SU-DHL-6 (cell line): ENCODE data around the gene RBFOX2.

Experiments
- H2AFZ ChIP-seq: fragments of 200-600 bp; sonication (generic); 2 replicates; pipeline ENCODE4 v1.6.1; 2014; ENCODE audit warnings: low read depth, mild to moderate bottlenecking, moderate library complexity, mixed read lengths, antibody characterized with exemption, low read length; ENCODE audit not compliant: severe bottlenecking
- H3F3A ChIP-seq: fragments of 200-600 bp; shearing (Covaris generic); 2 replicates; pipeline ENCODE4 v1.6.0; 2016; ENCODE audit warnings: antibody characterized with exemption, mild to moderate bottlenecking; ENCODE audit not compliant: insufficient read depth
- H3K27ac ChIP-seq: fragments of 200-600 bp; sonication (generic); 2 replicates; pipeline ENCODE4 v1.5.1; 2016; ENCODE audit warnings: low read depth, mild to moderate bottlenecking, low read length, moderate library complexity, mixed read lengths
- H3K27me3 ChIP-seq: fragments of 200-600 bp; sonication (generic), shearing (Covaris generic); 2 replicates; pipeline ENCODE4 v1.6.0; 2014; ENCODE audit warnings: mild to moderate bottlenecking, low read length
- H3K36me3 ChIP-seq: fragments of 200-600 bp; sonication (generic); 2 replicates; pipeline ENCODE4 v1.6.1; 2014; ENCODE audit warnings: mild to moderate bottlenecking, low read length, mixed read lengths
- H3K4me2 ChIP-seq: fragments of 300-600, 200-600 bp; shearing (Covaris generic), sonication (generic); 2 replicates; pipeline ENCODE4 v1.6.0; 2014; ENCODE audit warnings: low read length, low read depth, mild to moderate bottlenecking; ENCODE audit not compliant: poor library complexity, severe bottlenecking
- H3K4me3 ChIP-seq: fragments of 200-600 bp; sonication (generic); 2 replicates; pipeline ENCODE4 v1.5.1; 2014; ENCODE audit warnings: antibody characterized with exemption, low read length, mild to moderate bottlenecking, mixed read lengths; ENCODE audit not compliant: insufficient read depth, poor library complexity, severe bottlenecking
- H3K79me2 ChIP-seq: fragments of 200-600 bp; sonication (generic); 2 replicates; pipeline ENCODE4 v1.6.1; 2014; ENCODE audit warnings: mild to moderate bottlenecking, low read length, moderate library complexity; ENCODE audit not compliant: insufficient read depth
- H3K9ac ChIP-seq: fragments of 200-600 bp; sonication (generic); 2 replicates; pipeline ENCODE4 v1.7.0; 2014; ENCODE audit warnings: mild to moderate bottlenecking, low read length
- H3K9me2 ChIP-seq: fragments of 200-600 bp; sonication (generic); replicated peaks from 2 replicates; pipeline ENCODE4 v1.6.1; 2014; ENCODE audit warnings: low read length; ENCODE audit not compliant: insufficient read depth
- H3K9me3 ChIP-seq: fragments of 200-600 bp; sonication (generic); 2 replicates; pipeline ENCODE4 v1.6.1; 2014; ENCODE audit warnings: low read length, mixed read lengths; ENCODE audit not compliant: insufficient read depth
- H4K20me1 ChIP-seq: fragments of 200-600 bp; sonication (generic); 2 replicates; pipeline ENCODE4 v1.6.1; 2014; ENCODE audit warnings: low read depth, mild to moderate bottlenecking, antibody characterized with exemption, low read length, moderate library complexity, mixed read lengths
- CTCF ChIP-seq: fragments of 200-600 bp; sonication (generic); IDR thresholded peaks from one replicate; pipeline ENCODE4 v1.5.1; 2017; ENCODE audit warnings: antibody characterized with exemption, mild to moderate bottlenecking, low read length, moderate library complexity; ENCODE audit not compliant: insufficient read depth, poor library complexity, severe bottlenecking
- EZH2phosphoT487 ChIP-seq: fragments of 200-600 bp; sonication (generic), shearing (Covaris generic); conservative IDR thresholded peaks from 2 replicates; pipeline ENCODE4 v1.6.1; 2018; ENCODE audit warnings: mild to moderate bottlenecking, antibody characterized with exemption, low read length, moderate library complexity, mixed read lengths

RBFOX2 gene

DNA sequence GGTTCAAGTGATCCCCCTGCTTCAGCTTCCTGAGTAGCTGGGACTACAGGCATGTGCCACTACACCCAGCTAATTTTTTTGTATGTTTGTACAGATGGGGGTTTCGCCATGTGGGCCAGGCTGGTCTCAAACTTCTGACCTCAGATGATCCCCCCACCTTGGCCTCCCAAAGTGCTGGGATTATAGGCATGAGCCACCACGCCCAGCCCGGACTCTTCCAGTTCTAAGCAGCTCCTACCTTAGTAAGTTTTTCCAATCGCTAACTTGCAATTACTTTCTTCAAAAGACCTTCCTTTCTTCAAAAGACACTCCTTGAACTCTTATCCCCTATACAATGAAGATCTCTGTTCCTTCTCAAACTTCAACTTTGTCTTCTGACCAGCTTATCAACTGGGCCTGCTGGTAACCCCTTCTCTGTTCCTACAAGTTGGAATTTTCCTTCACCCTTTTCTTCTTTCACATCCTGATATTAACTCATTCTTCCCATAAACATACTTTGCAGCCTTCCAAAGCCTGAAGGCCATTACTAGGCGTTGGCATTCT, 25.8 kb downstream of the RBFOX2 start:
- H3K9me2 ChIP-seq: no peaks in the 10 kb centered on the region
- no peaks in the 10 kb centered on the region for H3K9me3 ChIP-seq
- H3K27ac ChIP-seq: no peak overlapping the region
- no peak overlapping the region for H2AFZ ChIP-seq
- no peaks in the 10 kb centered on the region for H3K27me3 ChIP-seq
- H3K4me3 ChIP-seq: no peak overlapping the region
- TF ChIP-seq EZH2phosphoT487 (no peak), CTCF (no peak)
- H3K9ac ChIP-seq: no peak overlapping the region
- no peaks in the 10 kb centered on the region for H3K79me2 ChIP-seq
- no peak overlapping the region for H3K4me2 ChIP-seq
- H3K36me3 ChIP-seq: no peaks in the 10 kb centered on the region
- H3F3A ChIP-seq: no peaks in the 10 kb centered on the region
- no peaks in the 10 kb centered on the region for H4K20me1 ChIP-seq

- Histone ChIP-seq H3F3A (no peaks in the 10 kb centered on the region), H2AFZ (no peak overlapping the region), H3K4me3 (no peak overlapping the region), H3K27ac (no peak overlapping the region), H4K20me1 (no peaks in the 10 kb centered on the region), H3K4me2 (no peak overlapping the region), H3K9ac (no peak overlapping the region), H3K27me3 (no peaks in the 10 kb centered on the region), H3K36me3 (no peaks in the 10 kb centered on the region), H3K79me2 (no peaks in the 10 kb centered on the region), H3K9me2 (no peaks in the 10 kb centered on the region), H3K9me3 (no peaks in the 10 kb centered on the region)
- no peak for TF ChIP-seq EZH2phosphoT487
- TF ChIP-seq CTCF: no peak
Measured at GRCh38 chr22:36002084-36002483, 26.5 kb downstream of the RBFOX2 start.

GRCh38 chr22:35998748-35999147, 29.9 kb downstream of the RBFOX2 start:
- no peaks in the 10 kb centered on the region for H3K79me2 ChIP-seq
- H3K9me3 ChIP-seq: no peaks in the 10 kb centered on the region
- no peak for TF ChIP-seq EZH2phosphoT487
- no peaks in the 10 kb centered on the region for H3K36me3 ChIP-seq
- H4K20me1 ChIP-seq: no peaks in the 10 kb centered on the region
- no peaks in the 10 kb centered on the region for H3F3A ChIP-seq
- no peak overlapping the region for H3K4me3 ChIP-seq
- H3K4me2 ChIP-seq: no peak overlapping the region
- no peaks in the 10 kb centered on the region for H3K27me3 ChIP-seq
- H2AFZ ChIP-seq: no peak overlapping the region
- no peaks in the 10 kb centered on the region for H3K9me2 ChIP-seq
- no peak overlapping the region for H3K9ac ChIP-seq
- no peak overlapping the region for H3K27ac ChIP-seq

- H3F3A ChIP-seq: no peaks in the 10 kb centered on the region
- no peaks in the 10 kb centered on the region for H3K9me3 ChIP-seq
- no peaks in the 10 kb centered on the region for H3K36me3 ChIP-seq
- no peaks in the 10 kb centered on the region for H4K20me1 ChIP-seq
- H2AFZ ChIP-seq: no peak overlapping the region
- H3K9ac ChIP-seq: no peak overlapping the region
- H3K4me3 ChIP-seq: no peak overlapping the region
- no peaks in the 10 kb centered on the region for H3K79me2 ChIP-seq
- no peaks in the 10 kb centered on the region for H3K27me3 ChIP-seq
- H3K4me2 ChIP-seq: no peak overlapping the region
- H3K9me2 ChIP-seq: no peaks in the 10 kb centered on the region
- no peak overlapping the region for H3K27ac ChIP-seq
- no peak for TF ChIP-seq EZH2phosphoT487
- no peak for TF ChIP-seq CTCF
Measured at GRCh38 chr22:35997438-35997837, 31.2 kb downstream of the RBFOX2 start.
